HepG2 (cell line): ENCODE measurements around the gene CTDSP2. TPM values are rescaled to one million over a fixed set of nuclear protein-coding genes. Genes with fewer than 3 reads are reported as not detected.
A peak's percentile ranks its signal among the peaks of the same experiment; 100 is the strongest.

Source experiments
- AKAP8 ChIP-seq: sonication (generic); formaldehyde crosslinking; IDR thresholded peaks from 2 replicates; pipeline ENCODE4 v1.5.1; 2020; ENCODE audit warnings: mild to moderate bottlenecking, missing genetic modification reagents
- CEBPG ChIP-seq: IDR thresholded peaks from 2 replicates; pipeline ENCODE4 v1.6.1; 2016
- CHD2 ChIP-seq: IDR thresholded peaks from 2 replicates; pipeline ENCODE4 v1.6.1; 2011; ENCODE audit warnings: low read depth, low read length, improper control_type of control experiment
- HNRNPLL ChIP-seq: fragments of 200-400 bp; formaldehyde crosslinking; IDR thresholded peaks from 2 replicates; pipeline ENCODE4 v1.6.1; 2017; ENCODE audit warnings: mild to moderate bottlenecking, low read depth, low read length; ENCODE audit not compliant: poor library complexity, severe bottlenecking
- KMT2B ChIP-seq: IDR thresholded peaks from 2 replicates; pipeline ENCODE4 v1.6.1; 2016; ENCODE audit warnings: missing genetic modification reagents, missing compliant biosample characterization
- MLLT10 ChIP-seq: sonication (generic); formaldehyde crosslinking; IDR thresholded peaks from 2 replicates; pipeline ENCODE4 v1.4.0; 2020; ENCODE audit warnings: missing genetic modification reagents
- NFAT5 ChIP-seq: sonication (generic); formaldehyde crosslinking; IDR thresholded peaks from 2 replicates; pipeline ENCODE4 v1.4.0; 2020; ENCODE audit warnings: missing genetic modification reagents
- NR1H2 ChIP-seq: sonication (generic); formaldehyde crosslinking; IDR thresholded peaks from 2 replicates; pipeline ENCODE4 v1.8.1; 2022; ENCODE audit warnings: low read depth, missing genetic modification reagents, borderline replicate concordance
- SOX5 ChIP-seq: IDR thresholded peaks from 2 replicates; pipeline ENCODE4 v1.6.1; 2016; ENCODE audit warnings: borderline replicate concordance
- U2AF2 ChIP-seq: fragments of 200-400 bp; formaldehyde crosslinking; IDR thresholded peaks from 2 replicates; pipeline ENCODE4 v1.6.1; 2017; ENCODE audit warnings: low read depth, mild to moderate bottlenecking, low read length
- ZNF616 ChIP-seq: sonication (generic); formaldehyde crosslinking; IDR thresholded peaks from 2 replicates; pipeline ENCODE4 v1.5.0; 2020; ENCODE audit warnings: low read depth, mild to moderate bottlenecking, missing genetic modification reagents
- ZNF777 ChIP-seq: sonication (generic); formaldehyde crosslinking; IDR thresholded peaks from 2 replicates; pipeline ENCODE4 v1.4.0; 2020; ENCODE audit warnings: missing genetic modification reagents
- polyA plus RNA-seq, 8 experiments: library from polyadenylated mRNA; depleted of rRNA in 3 of 8; stranded (reverse) in 7 of 8; unstranded in 1 of 8; fragments of >200 nt; fragmentation: Illumina TruSeq in 4 of 8; extraction: Trizol in 4 of 8; gene quantifications; 2 replicates each; pipeline versions ENCODE4 v1.2.1 to v1.2.3, GENCODE V29; 2011 to 2016; ENCODE audit warnings: low read depth in 4 of 8, missing spikeins in 1 of 8, mixed read lengths in 1 of 8; ENCODE audit not compliant: insufficient read depth in 1 of 8
- total RNA-seq, 5 experiments: library from RNA; depleted of rRNA; stranded (reverse); fragments of >200 nt; fragmentation: Illumina TruSeq; extraction: Trizol; gene quantifications; 2 replicates each; pipeline ENCODE4 v1.2.3, GENCODE V29; 2016; ENCODE audit warnings: low read depth in 1 of 5
- TF ChIP-seq, protein P1 (sequence below): sonication (generic); formaldehyde crosslinking; conservative IDR thresholded peaks from 2 replicates; pipeline ENCODE4 v1.8.1; 2023; ENCODE audit warnings: missing genetic modification reagents
- TF ChIP-seq, protein P2 (sequence below): sonication (generic); formaldehyde crosslinking; IDR thresholded peaks from 2 replicates; pipeline ENCODE4 v1.8.0; 2022; ENCODE audit warnings: mild to moderate bottlenecking, missing genetic modification reagents, borderline replicate concordance
- TF ChIP-seq, protein P3 (sequence below): sonication (generic); formaldehyde crosslinking; IDR thresholded peaks from 2 replicates; pipeline ENCODE4 v1.5.0; 2020; ENCODE audit warnings: missing genetic modification reagents
- TF ChIP-seq, protein P4 (sequence below): sonication (generic); formaldehyde crosslinking; IDR thresholded peaks from 2 replicates; pipeline ENCODE4 v1.4.0; 2020; ENCODE audit warnings: missing genetic modification reagents

The CTDSP2 gene
- total and polyA plus RNA-seq, 2 of the 13 experiments (the other 11 are each of a cell fraction or from before 2014, with no cell fraction given): 38.1 to 82.5 TPM

GRCh38 chr12:57782608-57783465 is 63.7 kb downstream of the CTDSP2 start, which contains the start of gene TSFM (continued):
- TF ChIP-seq, protein P1, sequence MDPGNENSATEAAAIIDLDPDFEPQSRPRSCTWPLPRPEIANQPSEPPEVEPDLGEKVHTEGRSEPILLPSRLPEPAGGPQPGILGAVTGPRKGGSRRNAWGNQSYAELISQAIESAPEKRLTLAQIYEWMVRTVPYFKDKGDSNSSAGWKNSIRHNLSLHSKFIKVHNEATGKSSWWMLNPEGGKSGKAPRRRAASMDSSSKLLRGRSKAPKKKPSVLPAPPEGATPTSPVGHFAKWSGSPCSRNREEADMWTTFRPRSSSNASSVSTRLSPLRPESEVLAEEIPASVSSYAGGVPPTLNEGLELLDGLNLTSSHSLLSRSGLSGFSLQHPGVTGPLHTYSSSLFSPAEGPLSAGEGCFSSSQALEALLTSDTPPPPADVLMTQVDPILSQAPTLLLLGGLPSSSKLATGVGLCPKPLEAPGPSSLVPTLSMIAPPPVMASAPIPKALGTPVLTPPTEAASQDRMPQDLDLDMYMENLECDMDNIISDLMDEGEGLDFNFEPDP (CRISPR knock-in tag): no peak
- TF ChIP-seq ZNF616: no peak; the same call in 1 of the 2 replicates
- TF ChIP-seq SOX5: peak; percentile 64
- TF ChIP-seq, protein P2, sequence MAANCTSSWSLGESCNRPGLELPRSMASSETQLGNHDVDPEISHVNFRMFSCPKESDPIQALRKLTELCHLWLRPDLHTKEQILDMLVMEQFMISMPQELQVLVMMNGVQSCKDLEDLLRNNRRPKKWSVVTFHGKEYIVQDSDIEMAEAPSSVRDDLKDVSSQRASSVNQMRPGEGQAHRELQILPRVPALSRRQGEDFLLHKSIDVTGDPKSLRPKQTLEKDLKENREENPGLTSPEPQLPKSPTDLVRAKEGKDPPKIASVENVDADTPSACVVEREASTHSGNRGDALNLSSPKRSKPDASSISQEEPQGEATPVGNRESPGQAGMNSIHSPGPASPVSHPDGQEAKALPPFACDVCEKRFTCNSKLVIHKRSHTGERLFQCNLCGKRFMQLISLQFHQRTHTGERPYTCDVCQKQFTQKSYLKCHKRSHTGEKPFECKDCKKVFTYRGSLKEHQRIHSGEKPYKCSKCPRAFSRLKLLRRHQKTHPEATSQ (CRISPR knock-in tag): no peak
- TF ChIP-seq, protein P3, sequence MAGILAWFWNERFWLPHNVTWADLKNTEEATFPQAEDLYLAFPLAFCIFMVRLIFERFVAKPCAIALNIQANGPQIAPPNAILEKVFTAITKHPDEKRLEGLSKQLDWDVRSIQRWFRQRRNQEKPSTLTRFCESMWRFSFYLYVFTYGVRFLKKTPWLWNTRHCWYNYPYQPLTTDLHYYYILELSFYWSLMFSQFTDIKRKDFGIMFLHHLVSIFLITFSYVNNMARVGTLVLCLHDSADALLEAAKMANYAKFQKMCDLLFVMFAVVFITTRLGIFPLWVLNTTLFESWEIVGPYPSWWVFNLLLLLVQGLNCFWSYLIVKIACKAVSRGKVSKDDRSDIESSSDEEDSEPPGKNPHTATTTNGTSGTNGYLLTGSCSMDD (CRISPR knock-in tag): no peak
- peak; percentile 92 for TF ChIP-seq CEBPG (CRISPR knock-in tag)
- no peak for TF ChIP-seq CHD2
- no peak for TF ChIP-seq MLLT10 (CRISPR knock-in tag)
- peak; percentile 63 for TF ChIP-seq ZNF777
- TF ChIP-seq AKAP8 (CRISPR knock-in tag): peak; percentile 85
- TF ChIP-seq, protein P4, sequence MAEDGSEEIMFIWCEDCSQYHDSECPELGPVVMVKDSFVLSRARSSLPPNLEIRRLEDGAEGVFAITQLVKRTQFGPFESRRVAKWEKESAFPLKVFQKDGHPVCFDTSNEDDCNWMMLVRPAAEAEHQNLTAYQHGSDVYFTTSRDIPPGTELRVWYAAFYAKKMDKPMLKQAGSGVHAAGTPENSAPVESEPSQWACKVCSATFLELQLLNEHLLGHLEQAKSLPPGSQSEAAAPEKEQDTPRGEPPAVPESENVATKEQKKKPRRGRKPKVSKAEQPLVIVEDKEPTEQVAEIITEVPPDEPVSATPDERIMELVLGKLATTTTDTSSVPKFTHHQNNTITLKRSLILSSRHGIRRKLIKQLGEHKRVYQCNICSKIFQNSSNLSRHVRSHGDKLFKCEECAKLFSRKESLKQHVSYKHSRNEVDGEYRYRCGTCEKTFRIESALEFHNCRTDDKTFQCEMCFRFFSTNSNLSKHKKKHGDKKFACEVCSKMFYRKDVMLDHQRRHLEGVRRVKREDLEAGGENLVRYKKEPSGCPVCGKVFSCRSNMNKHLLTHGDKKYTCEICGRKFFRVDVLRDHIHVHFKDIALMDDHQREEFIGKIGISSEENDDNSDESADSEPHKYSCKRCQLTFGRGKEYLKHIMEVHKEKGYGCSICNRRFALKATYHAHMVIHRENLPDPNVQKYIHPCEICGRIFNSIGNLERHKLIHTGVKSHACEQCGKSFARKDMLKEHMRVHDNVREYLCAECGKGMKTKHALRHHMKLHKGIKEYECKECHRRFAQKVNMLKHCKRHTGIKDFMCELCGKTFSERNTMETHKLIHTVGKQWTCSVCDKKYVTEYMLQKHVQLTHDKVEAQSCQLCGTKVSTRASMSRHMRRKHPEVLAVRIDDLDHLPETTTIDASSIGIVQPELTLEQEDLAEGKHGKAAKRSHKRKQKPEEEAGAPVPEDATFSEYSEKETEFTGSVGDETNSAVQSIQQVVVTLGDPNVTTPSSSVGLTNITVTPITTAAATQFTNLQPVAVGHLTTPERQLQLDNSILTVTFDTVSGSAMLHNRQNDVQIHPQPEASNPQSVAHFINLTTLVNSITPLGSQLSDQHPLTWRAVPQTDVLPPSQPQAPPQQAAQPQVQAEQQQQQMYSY (CRISPR knock-in tag): no peak
- 0 out of 2 replicates have a peak, but pooled peaks have one; percentile 47 for TF ChIP-seq NFAT5 (CRISPR knock-in tag)
- TF ChIP-seq NR1H2 (CRISPR knock-in tag): no peak
- no peak for TF ChIP-seq U2AF2
- TF ChIP-seq KMT2B (CRISPR knock-in tag): peak; percentile 96
- TF ChIP-seq HNRNPLL: peak; percentile 79
